Stimulated activated CD8-positive, alpha-beta memory T cell treated with anti-CD3 and anti-CD28 coated beads, Interleukin-15, amount 100 ng/mL, for 24 hours (primary cell): ENCODE measurements around the gene MYO7B.

Experiments
- DNase-seq: peaks from one replicate; pipeline ENCODE4 v3.0.0-alpha.2; 2020; ENCODE audit warnings: low read depth

Gene MYO7B

DNA sequence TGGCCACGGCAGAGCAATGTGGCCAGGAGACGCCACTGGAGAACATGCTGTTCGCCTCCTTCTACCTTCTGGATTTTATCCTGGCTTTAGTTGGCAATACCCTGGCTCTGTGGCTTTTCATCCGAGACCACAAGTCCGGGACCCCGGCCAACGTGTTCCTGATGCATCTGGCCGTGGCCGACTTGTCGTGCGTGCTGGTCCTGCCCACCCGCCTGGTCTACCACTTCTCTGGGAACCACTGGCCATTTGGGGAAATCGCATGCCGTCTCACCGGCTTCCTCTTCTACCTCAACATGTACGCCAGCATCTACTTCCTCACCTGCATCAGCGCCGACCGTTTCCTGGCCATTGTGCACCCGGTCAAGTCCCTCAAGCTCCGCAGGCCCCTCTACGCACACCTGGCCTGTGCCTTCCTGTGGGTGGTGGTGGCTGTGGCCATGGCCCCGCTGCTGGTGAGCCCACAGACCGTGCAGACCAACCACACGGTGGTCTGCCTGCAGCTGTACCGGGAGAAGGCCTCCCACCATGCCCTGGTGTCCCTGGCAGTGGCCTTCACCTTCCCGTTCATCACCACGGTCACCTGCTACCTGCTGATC is 115.4 kb downstream of the MYO7B start:
- no peak for DNase-seq

DNA sequence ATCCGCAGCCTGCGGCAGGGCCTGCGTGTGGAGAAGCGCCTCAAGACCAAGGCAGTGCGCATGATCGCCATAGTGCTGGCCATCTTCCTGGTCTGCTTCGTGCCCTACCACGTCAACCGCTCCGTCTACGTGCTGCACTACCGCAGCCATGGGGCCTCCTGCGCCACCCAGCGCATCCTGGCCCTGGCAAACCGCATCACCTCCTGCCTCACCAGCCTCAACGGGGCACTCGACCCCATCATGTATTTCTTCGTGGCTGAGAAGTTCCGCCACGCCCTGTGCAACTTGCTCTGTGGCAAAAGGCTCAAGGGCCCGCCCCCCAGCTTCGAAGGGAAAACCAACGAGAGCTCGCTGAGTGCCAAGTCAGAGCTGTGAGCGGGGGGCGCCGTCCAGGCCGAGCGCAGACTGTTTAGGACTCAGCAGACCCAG is 115.9 kb downstream of the MYO7B start:
- no peak for DNase-seq

DNA sequence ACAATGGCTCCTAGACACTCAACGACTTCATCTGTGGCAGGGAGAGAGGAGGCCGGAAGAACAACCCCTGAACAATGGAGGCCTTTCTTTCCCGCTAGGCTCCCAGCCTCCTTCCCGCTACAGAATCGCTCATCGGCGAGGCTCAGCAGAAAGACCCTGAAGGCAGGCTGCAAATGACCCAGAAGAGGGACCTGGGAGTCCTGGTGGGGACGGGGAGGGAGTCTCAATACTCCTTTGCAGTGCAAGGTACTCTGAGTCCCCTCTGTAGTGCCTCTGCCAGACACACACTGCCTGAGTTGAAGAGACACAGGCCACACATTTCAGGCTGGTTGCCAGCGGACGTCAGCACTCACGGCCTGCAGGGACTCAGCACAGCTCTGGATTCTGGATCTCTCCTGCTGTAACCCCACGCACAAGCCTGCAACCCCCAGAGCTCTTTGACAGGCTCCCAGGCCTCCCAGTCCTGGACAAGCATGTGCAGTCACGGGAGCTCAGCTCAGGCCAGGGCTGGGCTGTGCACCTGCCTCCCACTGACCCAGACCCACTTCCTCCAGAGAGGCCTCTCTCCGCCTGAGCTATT is 116.6 kb downstream of the MYO7B start:
- DNase-seq = no peak

DNA sequence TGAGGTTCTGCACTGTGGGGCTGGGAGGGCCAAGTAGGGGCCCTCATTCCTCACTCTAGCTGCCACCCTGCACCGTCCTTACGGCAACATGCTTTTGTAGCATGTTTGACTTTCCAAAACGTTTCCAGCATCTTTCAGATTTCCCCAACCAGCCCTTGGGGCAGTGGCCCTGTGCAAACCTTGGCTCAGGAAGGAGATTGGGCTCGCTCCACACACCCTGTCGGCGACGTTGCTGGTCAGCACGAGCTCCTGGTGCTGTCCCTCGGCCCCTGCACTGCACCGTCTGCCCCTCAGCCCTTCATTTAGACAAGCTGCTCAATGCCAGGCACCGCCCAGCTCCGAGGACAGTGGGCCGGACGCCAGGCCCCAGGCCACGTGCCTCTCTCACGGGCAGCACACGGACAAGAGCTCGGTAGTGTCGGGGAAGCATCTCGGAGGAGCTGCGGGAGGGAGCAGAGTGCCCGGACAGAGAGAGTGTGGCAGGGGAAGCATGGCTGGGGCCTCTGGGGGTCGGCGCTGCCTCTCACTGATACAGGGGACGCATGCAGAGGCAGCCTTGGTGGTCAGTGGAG is 117.4 kb downstream of the MYO7B start:
- DNase-seq = no peak

DNA sequence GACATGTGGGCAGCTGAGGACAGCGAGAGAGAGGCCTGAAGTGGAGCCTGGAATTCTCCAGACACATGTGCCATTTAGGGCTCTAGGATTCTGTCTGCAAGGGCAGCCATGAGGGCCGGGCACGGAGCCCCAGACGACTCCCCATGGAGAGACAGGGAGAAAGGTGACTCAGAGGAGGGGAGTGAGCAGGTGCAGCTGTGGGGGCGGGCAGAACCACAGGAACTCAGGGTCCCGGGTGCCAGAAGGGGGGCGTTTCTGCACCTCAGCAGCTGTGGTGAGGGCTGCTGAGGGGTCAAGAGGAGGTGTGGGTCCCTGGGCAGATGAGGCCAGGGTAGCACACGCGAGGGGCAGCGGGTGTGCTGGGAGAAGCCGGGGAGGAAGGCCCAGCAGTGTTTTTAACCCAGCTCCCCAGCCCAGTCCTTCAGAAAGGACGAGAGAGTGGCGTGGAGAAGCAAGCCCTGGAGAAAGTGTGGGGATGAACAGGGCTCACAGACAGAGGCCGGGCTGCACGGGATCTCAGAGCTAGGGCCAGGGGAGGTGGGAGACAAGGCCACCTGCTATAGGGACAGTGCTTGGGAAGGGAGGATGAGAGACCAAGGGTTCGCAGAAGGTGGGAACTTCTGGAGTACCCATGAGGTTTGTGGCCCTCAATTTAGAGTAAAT is 118.1 kb downstream of the MYO7B start:
- DNase-seq = no peak

DNA sequence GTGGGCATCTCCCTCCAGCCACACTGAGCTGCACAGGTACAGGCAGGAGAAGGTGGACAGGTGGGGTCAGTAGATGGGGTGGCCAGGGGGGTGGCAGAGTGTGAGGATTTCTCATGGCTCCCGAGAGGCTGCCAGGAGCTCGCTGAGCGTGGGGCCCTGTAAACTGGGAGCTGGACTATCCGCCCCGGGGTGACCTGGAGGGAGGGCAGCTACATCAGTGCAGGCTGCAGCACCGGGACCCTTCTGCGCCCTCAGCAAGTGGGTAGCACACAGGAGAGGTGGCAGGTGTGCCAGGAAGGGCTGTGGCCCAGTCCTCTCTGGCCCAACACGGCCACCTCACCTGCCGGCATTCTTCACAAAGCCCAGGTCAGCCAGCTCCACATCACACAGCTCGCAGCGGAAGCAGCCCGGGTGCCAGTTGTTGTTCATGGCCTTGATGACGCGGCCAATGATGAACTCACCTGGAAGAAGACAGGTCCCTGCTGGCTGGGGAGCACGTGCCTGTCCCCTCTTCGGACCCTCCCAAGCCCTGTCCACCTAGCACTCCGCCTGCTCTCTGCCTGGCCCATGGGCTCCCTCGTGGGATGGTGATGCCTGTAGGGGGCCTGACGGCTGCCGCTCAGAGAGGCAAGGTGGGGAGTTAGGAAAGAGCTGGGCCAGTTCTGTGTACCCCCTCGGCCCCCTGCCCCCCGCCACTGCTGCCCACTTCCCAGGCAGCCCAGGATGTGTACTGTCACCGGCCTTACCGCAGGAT is 118.8 kb downstream of the MYO7B start:
- DNase-seq = no peak

DNA sequence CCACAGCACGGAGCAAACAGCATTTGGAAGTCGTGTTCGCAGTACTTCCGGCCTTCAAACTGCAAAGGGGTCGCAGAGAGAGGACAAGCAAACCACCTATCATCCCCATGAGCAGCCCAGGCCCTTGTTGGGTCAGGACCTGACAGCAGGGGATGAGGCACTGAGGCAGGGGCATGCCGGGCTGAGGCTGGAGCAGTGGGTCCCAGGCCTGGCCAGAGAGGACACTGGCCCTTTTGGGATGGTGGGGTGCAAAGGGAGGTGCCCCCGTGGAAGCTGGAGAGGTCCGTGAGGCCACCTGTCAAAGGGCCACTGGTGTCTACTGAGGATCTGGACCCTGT is 119.3 kb downstream of the MYO7B start:
- no peak for DNase-seq

DNA sequence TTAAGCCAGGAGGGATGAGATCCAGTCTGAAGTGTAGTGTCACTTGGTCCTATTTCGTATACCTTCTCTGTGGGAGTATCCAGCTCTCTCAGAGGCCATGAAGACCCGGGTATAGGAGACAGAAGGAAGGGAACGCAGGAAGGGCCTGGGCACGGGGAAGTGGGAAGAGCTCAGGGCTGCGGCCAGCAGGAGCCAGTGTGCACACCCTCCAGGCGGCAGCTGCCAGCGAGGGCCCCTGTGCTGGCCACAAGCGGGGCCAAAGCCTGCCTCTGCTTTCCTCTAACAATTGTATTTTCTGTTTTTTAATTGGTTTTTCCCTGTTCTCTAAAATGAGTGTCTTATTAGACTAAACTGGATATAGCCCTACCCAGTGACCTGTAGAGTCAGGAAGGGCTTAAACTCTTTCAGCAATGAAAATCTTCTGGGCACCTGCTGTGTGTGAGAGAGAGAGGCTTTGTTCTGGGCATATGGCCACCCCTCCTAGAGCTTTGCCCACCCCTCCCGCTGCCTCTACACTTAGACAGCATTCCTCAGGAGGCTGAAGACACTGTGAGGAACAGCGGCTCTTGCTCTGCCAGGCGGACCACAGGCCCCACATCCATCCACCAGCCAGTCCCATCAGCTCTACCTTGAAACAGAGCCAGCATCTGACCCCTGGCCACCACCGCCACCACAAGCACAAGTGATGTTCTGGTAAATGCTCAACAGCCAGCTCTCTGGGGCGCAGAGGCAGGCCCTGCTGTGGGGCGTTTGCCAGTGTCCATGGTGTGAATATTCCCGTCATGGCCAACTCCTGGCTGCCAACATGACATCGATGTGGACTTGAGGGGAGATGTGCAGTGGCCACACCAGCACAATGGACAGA is 120.0 kb downstream of the MYO7B start:
- no peak for DNase-seq

DNA sequence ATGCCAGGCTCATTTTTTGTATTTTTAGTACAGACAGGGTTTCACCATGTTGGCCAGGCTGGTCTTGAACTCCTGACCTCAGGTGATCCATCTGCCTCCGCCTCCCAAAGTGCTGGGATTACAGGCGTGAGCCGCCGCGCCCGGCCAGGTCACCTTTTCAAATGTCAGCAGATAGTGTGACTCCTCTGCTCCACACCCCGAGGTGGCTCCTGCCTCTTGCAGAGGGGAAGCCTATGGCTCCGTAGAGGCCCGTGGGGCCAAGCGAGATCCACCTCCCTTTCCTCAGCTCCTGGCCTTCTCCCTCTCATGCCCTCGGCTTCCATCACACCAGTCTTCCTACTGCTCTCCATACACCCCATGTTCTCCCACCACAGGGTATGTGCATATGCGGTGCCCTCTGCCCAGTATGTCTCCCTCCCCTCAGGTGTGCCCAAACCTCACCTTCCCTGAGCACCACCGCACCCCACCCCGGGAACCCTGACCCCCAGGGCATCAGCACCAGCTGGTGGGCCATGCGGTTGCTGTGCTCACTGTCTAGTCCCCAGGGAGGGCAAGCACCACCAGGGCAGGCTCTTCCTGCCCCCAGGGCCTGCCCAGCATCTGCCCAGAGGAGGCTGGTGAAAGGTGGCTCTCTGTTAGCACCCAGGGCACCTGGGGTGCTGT is 121.2 kb downstream of the MYO7B start:
- DNase-seq = no peak

DNA sequence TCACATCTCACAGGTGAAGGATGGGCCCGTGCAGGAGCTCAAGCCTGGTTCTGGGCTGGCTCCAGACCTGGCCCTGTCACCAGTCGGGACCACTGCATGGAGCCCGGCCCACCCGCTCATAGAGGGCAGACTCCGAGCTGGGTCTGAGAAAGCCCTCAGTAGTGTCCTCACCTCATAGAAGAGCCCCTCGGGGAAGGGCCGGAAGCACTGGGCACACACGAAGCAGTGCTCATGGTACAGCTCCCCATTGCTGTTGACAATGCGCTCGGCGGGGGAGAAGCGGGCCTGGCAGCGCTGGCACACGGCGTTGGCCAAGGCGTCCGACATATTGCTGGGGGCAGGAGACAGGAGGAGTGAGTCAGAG is 121.7 kb downstream of the MYO7B start:
- DNase-seq = no peak

DNA sequence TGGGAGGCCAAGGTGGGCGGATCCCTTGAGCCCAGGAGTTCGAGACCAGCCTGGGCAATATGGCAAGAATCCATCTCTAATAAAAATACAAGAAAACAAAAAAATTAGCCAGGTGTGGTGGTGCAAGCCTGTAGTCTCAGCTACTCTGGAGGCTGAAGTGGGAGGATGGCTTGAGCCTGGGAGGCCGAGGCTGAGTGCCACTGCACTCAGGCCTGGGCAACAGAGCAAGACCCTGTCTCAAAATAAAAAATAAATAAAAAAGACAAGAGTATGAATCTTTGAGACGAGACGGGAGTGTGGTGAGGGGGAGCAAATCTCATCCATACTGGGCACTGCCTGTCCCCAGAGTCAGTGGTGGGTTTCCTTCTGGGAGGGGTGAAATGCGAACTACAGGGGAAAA is 122.7 kb downstream of the MYO7B start:
- no peak for DNase-seq

DNA sequence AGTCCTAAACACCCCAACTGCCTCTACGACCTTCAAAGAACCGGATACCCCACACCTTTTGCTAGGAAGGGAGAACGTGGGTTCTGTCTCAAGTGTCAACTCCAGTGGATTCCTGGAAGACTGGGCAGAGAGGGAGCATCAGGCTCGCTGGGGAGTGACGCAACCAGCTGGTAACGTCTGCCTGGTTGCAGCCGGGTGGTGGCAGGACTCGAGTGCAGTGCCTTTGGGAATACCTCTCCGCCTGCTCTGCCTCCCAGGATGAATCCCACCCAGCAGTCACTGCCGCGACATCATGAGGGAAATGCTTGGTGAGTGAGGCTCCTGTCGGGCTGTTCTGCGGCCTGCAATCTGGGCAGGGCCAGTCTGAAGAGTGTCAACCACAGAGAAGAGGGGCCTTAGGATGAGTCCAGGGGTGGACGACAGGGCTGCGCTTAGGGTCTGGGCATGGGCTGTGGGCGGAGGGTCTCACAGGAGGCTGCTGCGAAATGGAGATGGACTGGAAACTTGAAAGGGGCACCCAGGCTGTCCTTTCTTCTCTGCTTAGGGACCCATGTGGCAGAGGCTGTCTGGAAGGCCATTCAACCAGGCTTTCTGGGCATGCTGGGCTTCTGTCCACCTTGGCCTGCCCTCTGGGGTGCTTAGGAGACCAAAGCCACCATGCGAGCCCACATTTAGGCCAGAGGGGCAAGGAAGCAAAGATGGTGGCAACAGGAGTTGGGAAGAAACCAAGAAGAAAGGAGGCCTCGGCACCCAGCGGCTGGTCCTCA is 123.3 kb downstream of the MYO7B start:
- DNase-seq = no peak

DNA sequence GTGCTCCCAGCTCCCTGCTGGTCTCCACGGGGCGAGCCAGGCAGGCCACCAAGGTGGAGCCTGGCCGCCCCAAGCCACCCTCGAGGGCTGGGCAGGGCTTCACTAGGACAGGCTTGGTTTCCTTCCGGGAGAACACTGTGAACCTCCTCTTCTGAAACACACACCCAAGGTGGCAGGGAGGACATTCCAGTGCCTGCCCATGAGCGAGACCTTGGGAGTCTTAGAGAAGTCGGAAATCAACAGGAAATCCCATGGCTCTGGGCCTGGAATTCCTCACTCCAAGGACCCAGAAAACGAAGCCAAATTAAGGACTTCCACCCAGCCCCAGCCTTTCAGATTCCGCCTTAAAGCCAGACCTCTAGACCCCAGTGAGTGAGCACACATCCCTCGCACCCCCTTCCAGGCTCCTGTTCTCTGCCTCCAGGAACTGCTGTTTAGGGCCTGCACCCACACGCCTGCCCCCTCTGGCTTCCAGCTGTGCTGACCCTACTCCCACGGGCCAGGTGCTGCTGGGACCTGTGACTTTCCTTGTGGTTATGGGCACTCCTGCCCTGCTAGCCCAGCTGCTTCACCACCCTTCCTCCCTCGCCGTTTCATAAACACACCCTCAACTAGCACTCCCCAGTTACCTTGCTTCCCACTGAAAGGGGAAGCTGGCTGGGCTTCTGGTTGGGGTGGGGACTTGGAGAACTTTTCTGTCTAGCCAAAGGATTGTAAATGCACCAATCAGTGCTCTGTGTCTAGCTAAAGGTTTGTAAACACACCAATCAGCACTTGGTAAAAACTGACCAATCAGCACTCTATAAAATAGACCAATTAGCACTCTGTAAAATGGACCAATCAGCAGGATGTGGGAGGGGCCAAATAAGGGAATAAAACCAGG is 124.2 kb downstream of the MYO7B start:
- DNase-seq = no peak

DNA sequence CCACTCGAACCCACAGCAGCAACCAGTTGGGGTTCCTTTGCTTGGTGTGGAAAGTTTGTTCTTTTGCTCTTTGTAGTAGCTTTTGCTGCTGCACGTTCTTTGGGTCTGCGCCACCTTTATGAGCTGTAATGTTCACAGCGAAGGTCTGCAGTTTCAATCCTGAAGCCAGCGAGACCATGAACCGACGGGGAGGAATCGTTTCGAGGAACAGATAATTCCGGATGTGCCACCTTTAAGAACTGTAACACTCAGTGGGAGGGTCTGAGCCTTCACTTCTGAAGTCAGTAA is 124.8 kb downstream of the MYO7B start:
- no peak for DNase-seq

DNA sequence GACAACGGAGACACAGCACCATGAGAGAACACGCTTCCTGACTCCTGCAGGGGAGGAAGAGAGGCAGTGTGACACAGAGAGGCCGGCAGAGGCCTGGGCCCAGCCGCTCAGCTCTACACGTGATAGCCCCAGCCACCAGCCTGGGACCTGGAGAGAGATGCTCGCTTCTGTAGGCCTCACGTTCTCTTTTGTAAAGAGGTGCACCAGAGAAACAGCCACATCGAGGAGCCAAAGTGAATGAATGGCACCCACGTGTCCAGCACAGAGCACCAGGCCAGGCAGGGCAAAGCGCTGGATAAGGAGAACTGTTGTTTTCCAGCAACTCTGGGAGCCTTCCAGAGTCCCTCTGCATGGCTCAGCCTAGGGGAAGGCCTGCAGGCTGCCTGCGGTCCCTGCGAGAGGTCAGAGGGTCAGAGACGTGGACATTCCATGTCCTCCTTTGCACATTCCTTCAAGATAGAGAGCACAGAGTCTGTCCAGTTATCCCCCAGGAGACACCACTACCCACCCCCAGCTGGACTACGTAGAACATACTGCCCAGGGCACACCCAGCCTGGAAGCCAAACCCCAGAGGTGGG is 125.7 kb downstream of the MYO7B start:
- DNase-seq = no peak

DNA sequence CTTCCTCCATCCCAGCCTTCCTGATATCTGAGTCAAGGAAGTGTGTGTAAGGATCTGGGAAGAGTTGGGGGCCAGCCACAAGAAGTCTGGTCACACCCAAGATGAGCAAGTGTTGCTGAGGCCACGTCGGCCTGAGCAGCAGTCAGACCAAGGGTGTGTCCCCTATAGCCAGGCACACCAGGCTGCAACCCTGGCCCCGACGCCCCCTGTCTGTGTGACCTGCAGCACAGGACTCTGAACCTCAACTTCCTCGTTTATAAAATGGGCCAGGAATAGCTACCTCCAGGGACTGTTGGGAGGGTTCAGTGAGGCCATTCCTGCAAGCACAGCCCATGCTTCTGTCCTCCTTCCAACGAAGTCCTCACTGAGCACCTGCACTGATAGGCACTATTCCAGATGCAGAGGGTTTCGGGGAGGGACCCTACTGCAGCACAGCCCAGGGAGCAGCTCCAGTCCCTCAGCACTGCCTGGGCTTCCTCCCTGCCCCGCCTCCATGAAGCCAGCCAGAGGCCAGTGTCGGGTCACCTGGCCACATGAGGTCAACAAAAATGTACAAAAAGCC is 126.5 kb downstream of the MYO7B start:
- no peak for DNase-seq

DNA sequence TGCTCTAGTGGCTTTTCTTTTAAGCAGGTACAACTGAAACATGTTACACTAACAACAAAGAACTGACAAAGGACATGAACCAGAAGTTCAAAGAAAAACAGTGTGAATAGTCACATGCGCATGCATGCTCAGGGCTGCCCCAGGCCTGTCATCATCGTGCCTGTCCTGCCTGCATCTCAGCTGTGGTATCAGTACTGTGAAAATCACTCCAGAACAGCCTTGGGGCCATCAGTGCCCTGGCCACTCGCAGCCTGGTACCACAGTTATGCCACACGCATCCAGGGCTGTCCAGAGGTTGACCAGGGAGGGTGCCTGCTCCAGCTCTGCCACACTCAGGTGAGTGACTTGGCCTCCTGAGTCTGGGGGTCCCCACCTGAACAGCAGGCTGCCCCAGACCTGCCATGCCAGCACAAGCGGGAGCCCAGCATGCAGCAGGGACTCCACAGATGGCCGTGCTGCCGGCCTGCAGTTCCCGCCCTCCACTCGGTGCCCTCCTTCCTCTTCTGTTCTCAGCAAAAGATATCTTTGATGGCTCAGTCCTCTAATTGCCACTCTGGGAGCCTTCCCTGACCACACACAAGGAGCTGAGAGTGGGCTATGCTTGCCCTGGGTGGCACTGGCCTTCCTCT is 127.6 kb downstream of the MYO7B start:
- DNase-seq = no peak

DNA sequence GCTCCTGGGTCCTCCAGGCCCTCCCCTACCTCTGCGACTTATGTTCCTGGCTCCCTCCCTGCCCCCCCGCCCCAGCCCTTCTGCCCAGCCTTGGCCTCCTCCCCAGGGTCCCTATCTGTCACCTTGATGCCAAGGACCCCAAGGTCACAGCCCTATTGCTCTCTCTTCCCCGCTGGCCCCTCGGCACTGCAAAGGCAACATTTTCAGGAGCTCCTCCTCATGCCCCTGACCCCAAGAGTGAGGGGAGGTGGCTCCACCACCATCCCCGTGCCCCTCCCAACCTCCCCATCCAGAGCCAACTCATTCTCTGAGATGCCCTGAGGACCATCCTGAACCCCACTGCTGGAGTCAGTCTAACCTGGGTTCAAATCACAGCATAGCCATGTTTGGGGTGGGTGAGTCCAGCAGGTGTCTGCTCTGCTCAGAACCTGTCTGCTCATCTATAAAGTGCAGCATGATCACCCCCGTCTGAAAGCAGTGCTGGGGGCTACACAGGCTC is 128.1 kb downstream of the MYO7B start:
- DNase-seq = no peak
